K562 (cell line): Measurements from ENCODE around the gene SUMF2. TPM values are rescaled to one million over a fixed set of nuclear protein-coding genes. Genes with fewer than 3 reads are reported as not detected.

Source experiments
- ARHGAP35 ChIP-seq: fragments of 450-650 bp; IDR thresholded peaks from 2 replicates; pipeline ENCODE4 v1.6.1; 2018; ENCODE audit not compliant: partially characterized antibody
- ARNT ChIP-seq, 2 experiments: fragments of 450-650 bp; IDR thresholded peaks; 2 replicates each; pipeline ENCODE4 v1.6.1; 2016; ENCODE audit warnings: mild to moderate bottlenecking in 1 of 2
- BMI1 ChIP-seq: fragments of 150-350 bp; IDR thresholded peaks from 2 replicates; pipeline ENCODE4 v1.6.1; 2014; ENCODE audit warnings: low read length
- CBX8 ChIP-seq: fragments of 200-600 bp; sonication (generic); IDR thresholded peaks from 2 replicates; pipeline ENCODE4 v1.6.1; 2012; ENCODE audit warnings: borderline replicate concordance, mixed run types, low read depth, mild to moderate bottlenecking, moderate library complexity, mixed read lengths, low read length, control low read depth, inconsistent platforms; ENCODE audit not compliant: poor library complexity, severe bottlenecking; ENCODE audit errors: extremely low read depth
- DDX20 ChIP-seq: fragments of 450-650 bp; IDR thresholded peaks from 2 replicates; pipeline ENCODE4 v1.6.1; 2016; ENCODE audit warnings: missing genetic modification characterization, low read depth, mild to moderate bottlenecking, missing compliant biosample characterization, moderate library complexity
- MEIS2 ChIP-seq: fragments of 450-650 bp; IDR thresholded peaks from 2 replicates; pipeline ENCODE4 v1.6.1; 2014; ENCODE audit warnings: mild to moderate bottlenecking; ENCODE audit not compliant: partially characterized antibody
- OTX1 ChIP-seq: fragments of 450-650 bp; formaldehyde crosslinking; IDR thresholded peaks from 2 replicates; pipeline ENCODE4 v1.4.0; 2022; ENCODE audit warnings: mild to moderate bottlenecking
- RBM22 ChIP-seq: fragments of 200-400 bp; formaldehyde crosslinking; IDR thresholded peaks from 2 replicates; pipeline ENCODE4 v1.6.1; 2018; ENCODE audit warnings: low read length, low read depth; ENCODE audit not compliant: poor library complexity, severe bottlenecking
- SPI1 ChIP-seq: IDR thresholded peaks from 2 replicates; pipeline ENCODE4 v1.6.1; 2011; ENCODE audit warnings: low read depth, low read length, control low read depth, borderline replicate concordance
- ZNF583 ChIP-seq: fragments of 250-450 bp; sonication (Bioruptor Pico); IDR thresholded peaks from 2 replicates; pipeline ENCODE4 v1.4.0; 2020
- ZNF766 ChIP-seq: fragments of 200-800 bp; sonication (Bioruptor generic); conservative IDR thresholded peaks from 2 replicates; pipeline ENCODE4 v1.6.1; 2016; ENCODE audit warnings: missing genetic modification characterization, missing compliant biosample characterization
- polyA plus RNA-seq, 8 experiments: library from polyadenylated mRNA; depleted of rRNA in 4 of 8; stranded (reverse) in 5 of 8; unstranded in 3 of 8; fragments of >200 nt; fragmentation: Nextera tagmentation in 2 of 8; fragmentation: Illumina TruSeq in 1 of 8; extraction: Ambion mirVana in 2 of 8; extraction: Trizol in 1 of 8; gene quantifications; 2 replicates each; pipeline versions ENCODE4 v1.2.1 to v1.2.3, GENCODE V29; 2011 to 2014; ENCODE audit warnings: inconsistent platforms in 1 of 8, missing spikeins in 1 of 8
- total RNA-seq, 7 experiments: library from RNA; depleted of rRNA in 6 of 7; stranded (reverse); fragments of >200 nt in 6 of 7; fragmentation: Illumina TruSeq in 2 of 7; extraction: Trizol in 2 of 7; gene quantifications; 2 replicates each; pipeline versions ENCODE4 v1.2.1 to v1.2.3, GENCODE V29; 2011 to 2021; ENCODE audit warnings: low replicate concordance in 1 of 7
- TF ChIP-seq, protein P1 (sequence below): fragments of 450-650 bp; IDR thresholded peaks from 2 replicates; pipeline ENCODE4 v1.6.1; 2016
- TF ChIP-seq, protein P2 (sequence below): fragments of 450-650 bp; IDR thresholded peaks from 2 replicates; pipeline ENCODE4 v1.7.1; 2018; ENCODE audit warnings: mild to moderate bottlenecking, low read depth; ENCODE audit not compliant: partially characterized antibody
- TF ChIP-seq, protein P3 (sequence below): sonication (generic); formaldehyde crosslinking; IDR thresholded peaks from 2 replicates; pipeline ENCODE4 v1.8.0; 2022; ENCODE audit warnings: missing genetic modification reagents, mild to moderate bottlenecking, borderline replicate concordance
- TF ChIP-seq, protein P4 (sequence below): sonication (generic); IDR thresholded peaks from 2 replicates; pipeline ENCODE4 v1.6.1; 2016
- TF ChIP-seq, protein P5 (sequence below): fragments of 150-350 bp; conservative IDR thresholded peaks from 2 replicates; pipeline ENCODE4 v1.6.1; 2014; ENCODE audit warnings: low read length

Gene SUMF2
- total and polyA plus RNA-seq, 9 of the 15 experiments (the other 6 are each of a cell fraction or from before 2014, with no cell fraction given): 39.0 to 113 (median 67.7) TPM

DNA sequence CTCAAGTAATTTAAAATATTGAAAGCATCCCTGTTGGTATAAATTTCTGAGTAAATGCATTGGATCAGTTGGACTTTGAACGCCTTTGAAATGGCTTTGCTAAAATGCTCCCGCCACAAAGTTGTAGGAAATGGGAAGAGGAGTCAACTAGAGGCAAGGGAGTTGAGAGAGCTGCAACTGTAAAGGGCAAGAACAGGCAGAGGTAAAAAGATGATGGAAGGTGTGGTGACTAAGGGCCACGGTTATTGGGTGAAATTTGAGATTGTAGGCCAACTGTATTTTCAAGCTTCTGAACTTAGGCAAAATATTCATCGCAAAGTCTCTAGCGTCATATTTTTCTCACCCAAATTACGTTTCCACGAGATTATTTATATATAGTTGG is 595 bp upstream of the SUMF2 start (continued):
- TF ChIP-seq ARNT (IDR thresholded peaks at IDR 0.05) (peak in 1 of 2 experiments; percentile 24; a peak in 1 of 4 replicates), MEIS2 (no peak), CBX8 (no peak), DDX20 (tag) (0 out of 2 replicates have a peak, but pooled peaks have one; percentile 21), ZNF583 (CRISPR knock-in tag) (no peak), SPI1 (no peak), BMI1 (no peak), OTX1 (CRISPR knock-in tag) (no peak), ZNF766 (CRISPR knock-in tag) (no peak; the same call in 1 of the 2 replicates), ARHGAP35 (peak; percentile 39), RBM22 (no peak)
- TF ChIP-seq, protein P1, sequence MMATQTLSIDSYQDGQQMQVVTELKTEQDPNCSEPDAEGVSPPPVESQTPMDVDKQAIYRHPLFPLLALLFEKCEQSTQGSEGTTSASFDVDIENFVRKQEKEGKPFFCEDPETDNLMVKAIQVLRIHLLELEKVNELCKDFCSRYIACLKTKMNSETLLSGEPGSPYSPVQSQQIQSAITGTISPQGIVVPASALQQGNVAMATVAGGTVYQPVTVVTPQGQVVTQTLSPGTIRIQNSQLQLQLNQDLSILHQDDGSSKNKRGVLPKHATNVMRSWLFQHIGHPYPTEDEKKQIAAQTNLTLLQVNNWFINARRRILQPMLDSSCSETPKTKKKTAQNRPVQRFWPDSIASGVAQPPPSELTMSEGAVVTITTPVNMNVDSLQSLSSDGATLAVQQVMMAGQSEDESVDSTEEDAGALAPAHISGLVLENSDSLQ: 0 out of 2 replicates have a peak, but pooled peaks have one; percentile 3
- TF ChIP-seq, protein P2, sequence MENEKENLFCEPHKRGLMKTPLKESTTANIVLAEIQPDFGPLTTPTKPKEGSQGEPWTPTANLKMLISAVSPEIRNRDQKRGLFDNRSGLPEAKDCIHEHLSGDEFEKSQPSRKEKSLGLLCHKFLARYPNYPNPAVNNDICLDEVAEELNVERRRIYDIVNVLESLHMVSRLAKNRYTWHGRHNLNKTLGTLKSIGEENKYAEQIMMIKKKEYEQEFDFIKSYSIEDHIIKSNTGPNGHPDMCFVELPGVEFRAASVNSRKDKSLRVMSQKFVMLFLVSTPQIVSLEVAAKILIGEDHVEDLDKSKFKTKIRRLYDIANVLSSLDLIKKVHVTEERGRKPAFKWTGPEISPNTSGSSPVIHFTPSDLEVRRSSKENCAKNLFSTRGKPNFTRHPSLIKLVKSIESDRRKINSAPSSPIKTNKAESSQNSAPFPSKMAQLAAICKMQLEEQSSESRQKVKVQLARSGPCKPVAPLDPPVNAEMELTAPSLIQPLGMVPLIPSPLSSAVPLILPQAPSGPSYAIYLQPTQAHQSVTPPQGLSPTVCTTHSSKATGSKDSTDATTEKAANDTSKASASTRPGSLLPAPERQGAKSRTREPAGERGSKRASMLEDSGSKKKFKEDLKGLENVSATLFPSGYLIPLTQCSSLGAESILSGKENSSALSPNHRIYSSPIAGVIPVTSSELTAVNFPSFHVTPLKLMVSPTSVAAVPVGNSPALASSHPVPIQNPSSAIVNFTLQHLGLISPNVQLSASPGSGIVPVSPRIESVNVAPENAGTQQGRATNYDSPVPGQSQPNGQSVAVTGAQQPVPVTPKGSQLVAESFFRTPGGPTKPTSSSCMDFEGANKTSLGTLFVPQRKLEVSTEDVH: peak; percentile 31
- TF ChIP-seq, protein P3, sequence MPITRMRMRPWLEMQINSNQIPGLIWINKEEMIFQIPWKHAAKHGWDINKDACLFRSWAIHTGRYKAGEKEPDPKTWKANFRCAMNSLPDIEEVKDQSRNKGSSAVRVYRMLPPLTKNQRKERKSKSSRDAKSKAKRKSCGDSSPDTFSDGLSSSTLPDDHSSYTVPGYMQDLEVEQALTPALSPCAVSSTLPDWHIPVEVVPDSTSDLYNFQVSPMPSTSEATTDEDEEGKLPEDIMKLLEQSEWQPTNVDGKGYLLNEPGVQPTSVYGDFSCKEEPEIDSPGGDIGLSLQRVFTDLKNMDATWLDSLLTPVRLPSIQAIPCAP (CRISPR knock-in tag): no peak
- TF ChIP-seq, protein P4, sequence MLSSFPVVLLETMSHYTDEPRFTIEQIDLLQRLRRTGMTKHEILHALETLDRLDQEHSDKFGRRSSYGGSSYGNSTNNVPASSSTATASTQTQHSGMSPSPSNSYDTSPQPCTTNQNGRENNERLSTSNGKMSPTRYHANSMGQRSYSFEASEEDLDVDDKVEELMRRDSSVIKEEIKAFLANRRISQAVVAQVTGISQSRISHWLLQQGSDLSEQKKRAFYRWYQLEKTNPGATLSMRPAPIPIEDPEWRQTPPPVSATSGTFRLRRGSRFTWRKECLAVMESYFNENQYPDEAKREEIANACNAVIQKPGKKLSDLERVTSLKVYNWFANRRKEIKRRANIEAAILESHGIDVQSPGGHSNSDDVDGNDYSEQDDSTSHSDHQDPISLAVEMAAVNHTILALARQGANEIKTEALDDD: no peak
- TF ChIP-seq, protein P5, sequence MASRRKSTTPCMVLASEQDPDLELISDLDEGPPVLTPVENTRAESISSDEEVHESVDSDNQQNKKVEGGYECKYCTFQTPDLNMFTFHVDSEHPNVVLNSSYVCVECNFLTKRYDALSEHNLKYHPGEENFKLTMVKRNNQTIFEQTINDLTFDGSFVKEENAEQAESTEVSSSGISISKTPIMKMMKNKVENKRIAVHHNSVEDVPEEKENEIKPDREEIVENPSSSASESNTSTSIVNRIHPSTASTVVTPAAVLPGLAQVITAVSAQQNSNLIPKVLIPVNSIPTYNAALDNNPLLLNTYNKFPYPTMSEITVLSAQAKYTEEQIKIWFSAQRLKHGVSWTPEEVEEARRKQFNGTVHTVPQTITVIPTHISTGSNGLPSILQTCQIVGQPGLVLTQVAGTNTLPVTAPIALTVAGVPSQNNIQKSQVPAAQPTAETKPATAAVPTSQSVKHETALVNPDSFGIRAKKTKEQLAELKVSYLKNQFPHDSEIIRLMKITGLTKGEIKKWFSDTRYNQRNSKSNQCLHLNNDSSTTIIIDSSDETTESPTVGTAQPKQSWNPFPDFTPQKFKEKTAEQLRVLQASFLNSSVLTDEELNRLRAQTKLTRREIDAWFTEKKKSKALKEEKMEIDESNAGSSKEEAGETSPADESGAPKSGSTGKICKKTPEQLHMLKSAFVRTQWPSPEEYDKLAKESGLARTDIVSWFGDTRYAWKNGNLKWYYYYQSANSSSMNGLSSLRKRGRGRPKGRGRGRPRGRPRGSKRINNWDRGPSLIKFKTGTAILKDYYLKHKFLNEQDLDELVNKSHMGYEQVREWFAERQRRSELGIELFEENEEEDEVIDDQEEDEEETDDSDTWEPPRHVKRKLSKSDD: no peak
